NCI-H510A (cell line): ENCODE results near the gene TRIM65.

Experiments used
- DNase-seq: peaks from one replicate; lab custom pipeline; 2025; lab: John Stamatoyannopoulos, UW

Gene TRIM65

DNA sequence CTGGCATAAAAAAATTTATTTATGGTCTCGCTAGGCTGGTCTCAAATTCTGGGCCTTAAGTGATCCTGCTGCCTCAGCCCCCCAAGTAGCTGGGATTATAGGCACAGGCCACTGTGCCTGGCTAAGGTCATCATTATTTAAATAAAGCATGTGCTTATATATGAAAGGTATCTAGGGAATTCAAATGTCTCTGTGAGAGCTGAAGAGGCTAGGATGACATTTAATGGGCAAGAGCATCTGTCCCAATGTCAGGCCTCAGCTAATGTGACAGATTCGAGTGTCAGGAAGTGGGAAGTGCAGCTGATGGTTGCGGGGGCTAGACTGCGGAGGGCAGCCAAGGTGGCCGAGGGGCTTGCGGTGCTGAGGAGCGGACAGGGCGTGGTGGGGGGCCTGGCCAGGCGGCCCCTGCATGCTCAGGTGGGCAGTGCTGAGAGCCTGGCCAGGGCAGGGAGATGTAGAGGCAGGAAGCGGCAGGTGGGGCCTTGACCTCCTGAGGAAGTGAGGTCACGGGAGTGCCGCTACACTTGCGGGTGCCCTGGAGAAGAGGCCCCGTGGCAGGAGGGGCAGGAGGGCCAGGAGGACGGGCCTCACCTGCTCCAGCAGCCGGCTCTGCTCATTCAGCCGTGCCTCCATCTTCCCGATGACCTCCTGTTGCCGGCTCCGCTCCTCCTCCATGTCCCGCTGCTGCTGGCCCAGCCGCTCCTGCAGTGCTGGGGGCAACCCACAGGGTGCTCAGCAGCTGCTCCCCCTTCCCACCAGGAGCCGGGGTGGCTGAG is 20.6 kb upstream of the TRIM65 start:
- no peak for DNase-seq

DNA sequence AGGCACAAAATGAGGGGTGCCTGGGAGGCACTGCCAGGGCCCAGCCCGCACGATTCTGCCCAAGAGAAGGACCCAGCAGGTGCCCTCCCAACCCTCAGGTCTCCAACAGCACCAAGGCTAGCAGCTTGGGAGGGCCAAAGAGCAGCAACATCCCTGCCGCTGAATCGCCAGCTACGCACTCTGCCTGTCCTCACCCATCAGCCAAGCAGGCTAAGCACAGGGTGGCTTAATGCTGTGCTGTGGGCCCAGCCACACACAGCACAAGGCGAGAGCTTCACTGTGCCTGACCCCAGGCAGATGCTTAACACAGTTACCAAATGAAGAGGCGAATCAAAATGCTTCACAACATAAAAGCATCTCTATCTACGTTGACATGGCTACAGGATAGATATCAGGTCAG is 18.5 kb upstream of the TRIM65 start:
- DNase-seq = no peak

DNA sequence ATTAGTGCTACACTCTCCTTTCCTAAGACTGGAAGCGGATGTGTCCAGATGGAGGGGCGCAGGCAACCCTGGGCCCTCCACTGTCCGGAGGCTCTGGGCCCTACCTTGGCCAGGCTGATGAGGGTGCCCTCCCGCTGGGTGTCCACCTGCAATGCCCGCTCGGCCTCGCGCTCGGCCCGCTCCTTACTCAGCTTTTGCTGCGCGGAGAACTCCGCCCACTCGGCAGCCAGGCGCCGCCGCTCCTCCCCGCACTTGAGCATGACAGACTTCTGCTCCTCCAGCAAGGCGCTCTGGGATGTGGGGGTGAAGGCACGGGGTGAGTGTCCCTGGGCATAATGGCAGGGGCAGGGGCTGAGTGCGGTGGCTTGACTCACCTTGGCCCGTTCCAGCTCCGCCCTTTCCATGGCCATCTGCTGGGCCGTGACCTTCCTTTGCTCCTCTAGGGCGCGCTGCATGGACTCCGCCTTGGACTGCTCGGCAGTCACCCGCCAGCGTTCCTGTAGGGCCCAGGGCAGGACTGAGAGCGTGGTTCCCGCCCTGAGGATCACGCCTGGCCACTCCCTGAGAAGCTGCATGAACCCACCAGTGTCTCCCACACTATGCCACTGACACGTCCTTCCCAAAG is 18.0 kb upstream of the TRIM65 start:
- no peak for DNase-seq

DNA sequence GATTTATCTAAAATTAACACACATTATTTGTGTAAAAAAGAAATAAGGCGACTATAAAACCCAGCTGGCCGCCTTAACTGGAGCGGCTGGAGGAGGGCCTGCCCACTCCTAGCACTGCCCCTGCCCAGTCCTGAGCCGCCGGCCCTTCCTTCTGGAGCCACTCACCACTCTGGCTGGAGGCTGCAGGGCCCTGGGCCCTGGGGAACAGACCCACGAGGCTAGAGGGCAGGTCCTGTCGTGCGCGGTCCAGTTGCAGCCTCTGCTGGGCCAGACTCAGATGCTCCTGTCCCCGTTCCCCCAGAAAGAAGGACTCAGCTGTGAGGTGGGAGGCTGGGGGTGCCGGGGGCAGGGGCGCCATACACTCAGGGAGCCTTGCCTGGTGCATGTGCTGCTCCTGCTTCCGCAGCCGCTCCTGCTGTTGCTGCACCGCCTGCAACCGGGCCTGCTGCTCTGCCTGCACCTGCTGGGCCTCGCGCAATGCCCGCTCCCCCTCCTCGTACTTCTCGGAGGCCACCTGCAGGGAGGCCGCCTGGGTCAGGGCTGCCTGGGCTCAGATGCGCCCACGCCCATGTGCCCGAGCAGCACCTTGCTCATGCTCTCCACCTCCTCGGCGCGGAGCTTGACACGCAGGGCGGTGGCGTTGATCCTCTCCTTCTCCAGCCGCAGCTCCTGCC is 16.9 kb upstream of the TRIM65 start:
- peak; percentile 53 for DNase-seq

DNA sequence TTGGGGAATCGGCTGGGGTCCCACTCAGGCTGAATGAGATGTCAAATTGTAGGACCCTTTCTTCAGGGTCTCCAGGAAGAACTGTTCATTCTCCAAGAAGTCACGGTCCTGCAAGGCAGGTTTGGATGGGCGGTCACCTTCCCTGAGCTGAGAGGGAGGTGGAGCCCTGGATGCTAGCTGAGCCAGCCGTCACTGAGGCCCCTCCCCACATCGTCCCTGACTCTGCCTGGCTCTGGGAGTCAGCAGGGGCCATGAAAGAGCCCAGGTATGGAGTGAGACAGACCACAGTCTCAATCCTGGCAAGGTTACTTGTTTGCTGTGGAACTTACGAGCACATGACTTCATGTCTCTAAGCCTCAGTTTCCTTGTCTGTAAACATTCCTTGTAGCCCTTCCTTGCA is 13.9 kb upstream of the TRIM65 start:
- peak; percentile 74 for DNase-seq

DNA sequence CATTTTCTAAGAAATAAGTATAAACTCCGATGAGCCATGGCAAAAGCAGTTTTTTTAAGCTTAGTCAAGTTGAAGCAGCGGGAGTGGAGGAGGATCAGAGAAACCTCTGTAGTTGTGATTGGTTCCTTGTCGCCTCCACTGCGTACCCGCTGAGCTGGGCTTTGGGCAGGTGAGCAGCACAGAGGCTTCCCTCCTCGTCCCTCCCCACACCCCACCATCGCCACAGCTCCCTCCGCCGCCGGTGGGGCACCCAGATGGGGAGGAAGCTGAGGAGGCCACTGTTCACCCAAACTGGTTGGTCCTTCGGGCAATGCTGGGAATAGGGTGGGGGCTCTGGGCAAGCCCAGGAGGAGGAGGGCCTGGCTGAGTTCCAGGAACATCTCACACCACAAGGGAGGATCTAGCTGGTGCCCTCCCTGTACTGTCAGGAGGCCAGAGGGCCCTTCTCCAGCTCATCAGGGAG is 13.1 kb upstream of the TRIM65 start:
- peak; percentile 76 for DNase-seq

DNA sequence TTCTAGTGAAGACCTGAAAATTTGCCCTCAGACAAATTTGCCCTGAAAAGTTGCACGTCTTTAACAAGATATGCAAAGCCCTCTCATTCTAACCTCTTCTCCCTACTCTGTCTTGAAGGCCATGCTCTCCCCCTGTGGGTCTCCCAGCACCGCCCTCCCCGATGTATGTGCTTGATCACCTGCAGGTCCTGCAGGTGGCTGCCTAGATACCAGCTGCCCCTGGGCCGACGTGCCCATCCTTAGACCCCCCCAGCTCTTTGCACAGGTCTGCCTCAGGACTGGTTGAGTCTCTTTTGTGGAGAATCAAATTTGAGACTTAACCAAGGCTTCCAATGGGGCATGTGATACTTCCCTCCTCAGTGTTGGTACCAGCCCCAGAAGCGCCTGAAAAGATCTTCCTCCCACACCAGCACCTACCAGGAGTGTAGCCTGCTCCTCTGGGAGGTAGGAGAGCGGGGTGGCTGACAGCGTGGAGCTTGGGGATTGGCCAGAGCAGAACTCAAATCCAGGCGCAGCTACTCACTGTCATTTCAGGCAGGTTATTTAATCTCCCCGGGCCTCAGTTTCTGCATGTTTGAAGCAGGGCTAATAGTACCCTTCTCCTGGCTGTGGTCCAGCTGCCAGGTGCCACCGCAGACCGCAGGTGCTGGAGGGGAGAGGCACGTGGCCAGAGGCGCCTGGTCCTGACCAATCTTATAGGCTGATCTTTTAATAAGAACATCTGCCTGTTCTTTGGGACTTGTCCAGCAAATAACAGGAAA is 12.5 kb upstream of the TRIM65 start:
- peak; percentile 88 for DNase-seq

DNA sequence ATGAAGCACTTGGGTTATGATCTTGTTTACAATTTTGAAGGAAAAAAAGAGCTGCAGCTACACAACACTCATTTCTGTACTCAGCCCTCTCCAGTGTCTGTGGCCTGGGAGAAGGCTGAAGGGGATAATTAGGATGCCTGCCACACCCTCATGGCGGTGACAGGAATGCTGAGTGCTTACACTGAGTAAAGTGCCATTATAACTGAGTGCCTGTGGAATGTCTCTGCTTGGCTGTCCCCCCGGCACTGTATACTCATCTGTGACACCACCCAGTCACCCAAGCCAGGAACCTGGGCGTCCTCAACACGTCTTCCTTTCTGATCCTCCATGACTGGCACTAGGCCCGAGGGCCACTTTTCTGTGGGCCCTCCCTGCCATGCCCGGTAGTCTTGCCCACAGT is 11.4 kb upstream of the TRIM65 start:
- peak; percentile 49 for DNase-seq

DNA sequence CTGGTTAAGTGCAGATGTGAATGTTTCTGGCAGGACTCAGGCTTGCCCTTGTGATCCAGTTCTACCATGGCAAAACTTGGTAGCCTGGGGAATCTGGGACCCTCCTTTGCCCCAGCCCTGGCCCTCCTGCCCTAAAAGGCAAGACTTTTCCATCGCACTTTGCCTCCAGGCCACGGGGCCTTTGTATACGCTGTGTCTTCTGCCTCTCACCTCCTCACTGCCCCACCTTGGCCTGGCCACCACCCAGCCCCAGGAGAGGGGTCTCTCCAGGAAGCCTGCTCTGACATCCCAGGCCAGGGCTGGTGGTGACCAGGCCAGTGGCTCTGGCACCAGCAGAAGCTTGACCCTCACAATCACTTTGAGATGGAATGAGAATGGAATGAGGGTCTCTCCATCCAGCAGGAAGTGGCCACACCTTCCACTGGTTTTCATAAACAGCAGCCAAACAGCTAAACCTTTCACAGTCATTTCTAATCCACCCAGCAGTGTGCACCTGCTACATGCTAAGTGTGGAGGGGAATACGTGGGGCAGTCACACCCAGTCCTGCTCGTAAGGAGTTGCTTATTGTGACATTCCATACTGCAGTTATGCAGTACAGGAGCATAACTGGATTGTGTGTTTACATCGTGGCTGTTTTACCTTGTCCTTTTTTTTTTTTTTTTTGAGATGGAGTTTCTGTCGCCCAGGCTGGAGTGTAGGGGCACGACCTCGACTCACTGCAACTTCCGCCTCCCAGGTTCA is 9.6 kb upstream of the TRIM65 start:
- no peak for DNase-seq

DNA sequence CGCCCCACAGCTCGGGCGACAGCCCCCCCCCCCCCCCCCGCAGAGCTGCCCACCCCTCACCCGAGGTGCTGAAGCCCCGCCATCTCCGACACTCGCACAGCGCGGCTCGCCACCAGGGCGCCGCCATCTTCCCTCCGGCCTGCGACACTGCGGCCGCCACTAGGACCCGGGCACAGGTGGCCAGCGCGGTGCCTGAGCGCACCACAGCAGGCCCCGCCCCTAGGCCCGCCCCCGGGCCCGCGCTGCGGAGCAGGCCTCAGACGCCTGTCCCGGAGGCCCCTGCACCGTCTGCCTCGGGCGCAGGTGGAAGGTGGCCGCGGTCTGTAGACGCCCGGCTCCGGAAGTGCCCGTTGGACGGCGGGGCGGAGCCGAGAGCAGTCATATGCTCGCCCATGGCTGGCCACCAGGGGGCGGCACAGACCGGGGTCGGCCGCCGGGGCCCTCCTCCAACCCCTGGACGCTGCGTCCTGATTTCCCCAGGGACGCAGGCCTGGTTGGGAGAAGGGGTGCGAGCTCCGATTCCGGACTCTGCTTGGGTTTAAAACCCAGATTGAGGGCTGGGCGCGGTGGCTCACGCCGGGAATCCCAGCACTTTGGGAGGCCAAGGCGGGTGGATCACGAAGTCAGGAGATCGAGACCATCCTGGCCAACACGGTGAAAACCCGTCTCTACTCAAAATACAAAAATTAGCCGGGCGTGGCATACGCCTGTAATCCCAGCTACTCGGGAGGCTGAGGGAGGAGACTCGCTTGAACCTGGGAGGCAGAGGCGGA is 8.2 kb upstream of the TRIM65 start, which contains the start of gene MRPL38:
TSS of gene MRPL38 (minus strand) at position 136 of the 773 bp plus-strand sequence. CDS start at position 127, 9 bp downstream.
- DNase-seq = peak; percentile 93

DNA sequence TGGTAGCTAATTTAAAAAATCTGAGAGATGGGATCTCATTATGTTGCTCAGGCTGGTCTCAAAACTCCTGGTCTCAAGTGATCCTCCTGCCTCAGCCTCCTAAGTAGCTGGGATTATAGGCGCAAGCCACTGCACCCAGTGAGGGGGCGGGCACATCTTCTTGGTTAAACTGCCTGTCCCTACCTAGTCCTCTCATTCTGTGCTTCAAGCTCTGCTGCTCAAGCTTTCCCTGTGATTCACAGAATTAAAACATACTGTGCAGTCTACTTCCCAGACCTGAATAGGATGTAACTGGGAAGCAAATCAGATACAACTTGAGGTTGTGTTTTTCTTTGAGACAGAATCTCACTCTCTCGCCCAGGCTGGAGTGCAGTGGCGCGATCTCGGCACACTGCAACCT is 5.7 kb upstream of the TRIM65 start:
- no peak for DNase-seq

DNA sequence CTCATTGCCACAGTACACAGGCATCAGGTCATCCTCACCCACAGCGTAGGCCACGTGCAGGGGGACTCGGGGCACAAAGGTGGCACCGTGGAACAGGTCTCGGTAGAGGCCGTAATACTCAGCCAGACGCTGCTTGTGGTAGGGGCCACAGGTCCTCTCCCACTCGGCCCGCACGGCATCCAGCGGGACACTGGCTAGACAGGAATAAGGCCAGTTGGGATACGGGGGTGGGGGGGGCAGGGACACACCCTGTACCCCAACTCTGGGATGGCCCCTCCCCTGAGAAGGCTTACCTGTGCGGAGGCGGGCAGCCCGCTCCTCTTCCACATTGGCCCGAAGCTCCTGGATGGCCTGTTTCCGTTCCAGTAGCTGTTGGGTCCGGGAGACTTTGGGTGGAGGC is 5.0 kb upstream of the TRIM65 start:
- DNase-seq = no peak

DNA sequence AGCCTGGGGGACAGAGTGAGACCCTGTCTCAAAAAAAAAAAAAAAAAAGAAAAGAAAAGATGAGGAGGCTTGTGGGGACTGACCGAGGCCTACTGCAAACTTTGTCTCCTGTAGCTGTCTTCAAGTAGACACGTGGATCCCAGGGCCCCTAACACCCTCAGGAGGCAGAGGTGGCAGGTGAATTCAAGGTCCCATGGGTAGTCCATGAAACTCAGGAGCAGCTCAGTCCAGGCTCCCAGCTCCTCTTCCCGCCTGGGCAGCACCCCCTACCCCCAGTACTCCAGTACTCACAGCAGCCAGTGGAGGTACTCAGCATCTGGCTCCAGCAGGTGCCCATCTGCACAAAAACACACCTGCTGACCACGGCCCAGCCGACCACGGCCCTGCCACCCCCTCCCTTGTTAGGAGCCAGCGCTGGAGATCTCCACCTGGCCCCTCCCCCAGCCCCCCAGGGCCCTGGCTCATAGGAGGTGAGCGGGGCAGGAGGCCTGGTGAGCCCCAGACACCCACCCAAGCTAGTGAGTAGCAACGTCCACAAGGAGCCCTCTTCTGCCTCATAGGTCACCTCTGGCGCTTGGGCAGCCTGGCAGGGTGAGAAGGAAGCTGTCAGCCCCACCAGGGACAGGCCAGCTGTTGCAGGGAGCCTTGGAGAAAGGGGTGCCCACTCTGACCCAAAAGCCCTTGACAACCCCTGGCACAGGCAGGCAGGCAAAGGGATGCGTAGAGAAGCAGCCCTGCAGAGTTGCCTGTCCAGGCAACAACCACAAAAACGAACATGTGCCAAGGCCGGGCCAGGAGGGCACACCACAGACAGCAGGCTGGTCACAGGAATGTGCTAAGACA is 4.2 kb upstream of the TRIM65 start:
- no peak for DNase-seq

DNA sequence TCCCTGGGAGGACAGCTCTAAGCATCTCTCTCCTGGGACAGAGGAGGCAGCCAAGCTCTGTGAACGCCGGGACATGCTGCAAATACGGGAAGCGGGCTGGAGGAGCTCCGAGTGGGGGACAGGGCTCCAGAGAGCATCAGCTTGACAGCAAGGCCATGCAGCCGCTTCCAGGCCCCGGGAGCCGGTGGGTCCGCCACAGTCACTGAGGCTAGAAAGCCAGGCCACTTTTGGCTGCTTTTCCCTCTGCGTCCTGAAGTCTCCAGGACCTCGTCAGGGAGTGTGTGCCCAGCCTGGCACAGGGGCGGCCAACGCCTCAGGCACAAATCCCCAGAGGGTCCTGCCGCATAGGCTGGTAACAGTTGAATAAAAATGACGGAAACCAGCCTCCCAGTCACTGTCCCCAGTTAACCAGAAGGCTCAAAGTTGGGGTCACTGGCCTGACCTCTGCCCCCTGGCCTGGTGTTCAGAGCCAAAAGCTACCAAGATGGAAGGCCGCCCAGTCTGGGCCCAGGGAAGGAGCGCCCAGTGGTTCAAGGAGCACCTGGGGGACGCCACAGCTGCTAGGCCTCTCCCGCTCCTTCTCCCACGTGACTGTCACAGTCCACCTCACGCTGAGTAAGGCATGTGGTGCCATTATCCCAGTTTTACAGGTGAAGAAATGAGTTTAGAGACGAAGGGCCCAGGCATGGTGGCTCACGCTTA is 3.2 kb upstream of the TRIM65 start:
- no peak for DNase-seq

DNA sequence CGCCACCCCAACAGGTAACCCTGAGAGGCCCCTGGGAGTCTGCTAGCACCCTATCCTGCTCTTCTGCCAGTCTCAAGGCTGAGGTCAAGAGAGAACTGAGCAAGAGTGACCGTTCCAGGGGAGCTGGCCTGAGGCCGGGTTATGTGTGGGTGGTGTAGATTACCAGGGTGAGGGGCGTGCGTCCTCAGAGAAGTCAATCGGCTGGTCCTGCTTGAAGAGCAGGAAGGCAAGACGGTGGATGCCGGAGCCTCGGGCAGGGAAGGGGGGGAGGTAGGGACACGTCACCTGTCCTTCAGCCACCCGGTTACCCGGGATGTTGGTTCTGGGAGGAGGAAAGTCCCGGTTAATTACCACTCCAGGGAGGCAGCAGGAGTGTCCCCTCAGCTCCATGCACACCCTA is 2.6 kb upstream of the TRIM65 start:
- no peak for DNase-seq

DNA sequence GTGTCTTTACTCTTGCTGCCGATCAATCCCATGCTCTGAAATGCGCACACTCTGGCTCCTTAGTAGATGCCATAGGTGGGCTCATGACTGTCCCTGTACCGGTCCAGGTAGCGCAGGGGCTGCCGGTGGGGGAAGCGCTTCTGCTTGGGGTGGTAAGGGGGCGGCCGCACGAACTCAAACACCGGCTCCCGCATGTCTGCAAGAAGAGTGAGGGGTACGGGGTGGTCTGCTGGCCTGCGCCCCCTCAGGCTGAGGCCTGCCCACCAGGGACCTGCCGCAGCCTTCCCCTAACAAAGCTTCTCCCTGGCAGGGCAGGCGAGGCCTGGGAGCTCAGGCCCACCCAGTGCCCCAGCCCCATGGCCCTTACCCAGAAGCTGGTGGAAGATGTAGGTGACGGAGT is 2.0 kb upstream of the TRIM65 start:
- DNase-seq = no peak

DNA sequence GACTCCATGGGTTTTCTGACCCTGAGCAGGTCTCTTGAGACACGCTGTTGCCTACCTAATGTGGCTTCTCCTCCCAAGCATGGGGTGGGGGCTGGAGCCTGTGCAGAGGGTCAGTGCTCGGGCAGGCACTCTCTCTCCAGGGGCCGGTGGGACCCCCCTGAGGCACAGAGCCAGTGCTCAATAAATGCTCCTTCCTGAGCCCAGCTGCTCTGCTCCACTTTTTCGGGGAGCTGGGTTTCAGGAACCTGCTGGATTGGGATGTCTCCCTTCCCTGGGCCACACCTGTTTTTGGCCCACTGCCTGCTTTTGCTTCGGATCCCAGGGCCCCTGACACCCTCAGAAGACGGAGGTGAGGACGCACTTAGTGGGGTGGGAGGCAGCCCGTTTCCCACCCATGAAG is 1.3 kb upstream of the TRIM65 start:
- DNase-seq = no peak

DNA sequence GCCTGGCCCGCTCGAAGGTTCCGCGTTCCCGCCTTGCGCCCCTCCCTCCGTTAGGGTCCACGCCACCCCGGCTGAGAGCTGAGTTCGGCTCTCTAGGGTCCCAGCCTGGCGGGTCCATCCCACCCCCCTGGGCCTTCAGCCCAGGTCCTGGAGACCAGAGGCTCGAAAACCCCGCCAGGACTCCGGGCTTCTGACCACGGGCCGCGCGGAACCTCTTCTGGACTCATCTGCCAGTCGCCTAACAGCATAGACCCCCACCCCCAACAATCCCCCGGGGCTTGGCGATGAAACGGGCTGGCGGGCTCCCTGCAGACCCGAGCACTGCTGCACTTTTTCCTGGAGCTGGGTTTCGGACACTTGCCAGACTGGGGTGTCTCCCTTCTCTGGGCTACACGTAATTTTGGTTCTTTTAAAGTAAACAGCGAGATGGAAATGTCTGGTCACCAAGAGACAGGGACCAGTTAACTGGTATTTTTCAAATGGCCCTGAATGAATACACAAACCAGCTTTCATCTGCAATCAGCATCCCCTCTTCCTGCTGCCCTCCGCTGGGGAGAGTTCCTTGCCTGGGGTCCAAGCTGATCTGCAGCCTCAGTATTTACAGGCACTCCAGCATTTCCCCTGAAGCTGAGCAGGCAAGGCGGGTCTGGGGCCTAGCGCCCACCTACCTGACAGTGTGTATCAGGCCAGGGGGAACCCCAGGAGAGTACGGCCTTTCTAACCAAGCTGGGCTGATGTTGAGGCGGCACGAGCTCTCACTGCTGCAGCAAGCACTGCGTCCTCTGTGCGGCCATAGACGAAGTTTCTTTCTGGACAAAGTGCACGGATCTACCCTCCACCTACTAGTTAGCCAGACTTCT is 639 bp upstream of the TRIM65 start:
- no peak for DNase-seq
